Cardiac fibroblast (primary cell): ENCODE results near the gene C10orf71.

Experiments
- DNase-seq, 2 donors: peaks; one replicate each; pipeline versions ENCODE4 v3.0.0 to v3.0.0-alpha.2; 2010; ENCODE audit warnings: low read depth in 2 of 2
- H3K4me3 ChIP-seq, 2 donors: replicated peaks in 1 of 2; 1 replicate in 1 of 2; 2 replicates in 1 of 2; pipeline ENCODE4 v1.5.1; 2011; ENCODE audit warnings: low read depth in 2 of 2, low read length in 2 of 2, mild to moderate bottlenecking in 2 of 2, moderate library complexity in 1 of 2
- TF ChIP-seq, protein P1 (sequence below): IDR thresholded peaks from one replicate; pipeline ENCODE4 v1.5.1; 2011; ENCODE audit warnings: low read depth, mild to moderate bottlenecking, low read length, inconsistent platforms

C10orf71 gene

GRCh38 chr10:49367600-49367999 lies 68.6 kb downstream of the C10orf71 start:
- TF ChIP-seq, protein P1, sequence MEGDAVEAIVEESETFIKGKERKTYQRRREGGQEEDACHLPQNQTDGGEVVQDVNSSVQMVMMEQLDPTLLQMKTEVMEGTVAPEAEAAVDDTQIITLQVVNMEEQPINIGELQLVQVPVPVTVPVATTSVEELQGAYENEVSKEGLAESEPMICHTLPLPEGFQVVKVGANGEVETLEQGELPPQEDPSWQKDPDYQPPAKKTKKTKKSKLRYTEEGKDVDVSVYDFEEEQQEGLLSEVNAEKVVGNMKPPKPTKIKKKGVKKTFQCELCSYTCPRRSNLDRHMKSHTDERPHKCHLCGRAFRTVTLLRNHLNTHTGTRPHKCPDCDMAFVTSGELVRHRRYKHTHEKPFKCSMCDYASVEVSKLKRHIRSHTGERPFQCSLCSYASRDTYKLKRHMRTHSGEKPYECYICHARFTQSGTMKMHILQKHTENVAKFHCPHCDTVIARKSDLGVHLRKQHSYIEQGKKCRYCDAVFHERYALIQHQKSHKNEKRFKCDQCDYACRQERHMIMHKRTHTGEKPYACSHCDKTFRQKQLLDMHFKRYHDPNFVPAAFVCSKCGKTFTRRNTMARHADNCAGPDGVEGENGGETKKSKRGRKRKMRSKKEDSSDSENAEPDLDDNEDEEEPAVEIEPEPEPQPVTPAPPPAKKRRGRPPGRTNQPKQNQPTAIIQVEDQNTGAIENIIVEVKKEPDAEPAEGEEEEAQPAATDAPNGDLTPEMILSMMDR = no peak
- no peak overlapping the region for H3K4me3 ChIP-seq
- no peak for DNase-seq

DNA sequence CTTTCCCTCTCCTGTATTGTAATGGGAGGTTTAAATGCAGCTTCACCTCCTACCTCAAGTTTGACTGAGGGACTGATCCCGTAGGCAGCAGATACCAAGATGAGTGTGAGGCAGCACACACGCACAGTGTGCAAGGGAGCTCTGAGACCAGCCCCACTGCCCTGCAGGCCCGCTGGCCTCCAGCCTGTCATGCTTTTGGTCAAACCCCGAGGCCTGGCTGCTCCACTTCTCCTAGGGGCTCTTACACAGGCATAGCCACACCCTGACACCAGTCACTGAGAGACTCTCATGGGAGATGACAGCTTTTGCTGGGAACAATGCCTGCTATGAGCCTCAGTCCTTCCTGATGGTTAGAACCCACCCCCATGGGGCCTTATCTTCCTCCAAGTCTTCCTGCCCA lies 69.3 kb downstream of the C10orf71 start:
- no peak overlapping the region for H3K4me3 ChIP-seq
- DNase-seq = no peak
- TF ChIP-seq, protein P1 = no peak

DNA sequence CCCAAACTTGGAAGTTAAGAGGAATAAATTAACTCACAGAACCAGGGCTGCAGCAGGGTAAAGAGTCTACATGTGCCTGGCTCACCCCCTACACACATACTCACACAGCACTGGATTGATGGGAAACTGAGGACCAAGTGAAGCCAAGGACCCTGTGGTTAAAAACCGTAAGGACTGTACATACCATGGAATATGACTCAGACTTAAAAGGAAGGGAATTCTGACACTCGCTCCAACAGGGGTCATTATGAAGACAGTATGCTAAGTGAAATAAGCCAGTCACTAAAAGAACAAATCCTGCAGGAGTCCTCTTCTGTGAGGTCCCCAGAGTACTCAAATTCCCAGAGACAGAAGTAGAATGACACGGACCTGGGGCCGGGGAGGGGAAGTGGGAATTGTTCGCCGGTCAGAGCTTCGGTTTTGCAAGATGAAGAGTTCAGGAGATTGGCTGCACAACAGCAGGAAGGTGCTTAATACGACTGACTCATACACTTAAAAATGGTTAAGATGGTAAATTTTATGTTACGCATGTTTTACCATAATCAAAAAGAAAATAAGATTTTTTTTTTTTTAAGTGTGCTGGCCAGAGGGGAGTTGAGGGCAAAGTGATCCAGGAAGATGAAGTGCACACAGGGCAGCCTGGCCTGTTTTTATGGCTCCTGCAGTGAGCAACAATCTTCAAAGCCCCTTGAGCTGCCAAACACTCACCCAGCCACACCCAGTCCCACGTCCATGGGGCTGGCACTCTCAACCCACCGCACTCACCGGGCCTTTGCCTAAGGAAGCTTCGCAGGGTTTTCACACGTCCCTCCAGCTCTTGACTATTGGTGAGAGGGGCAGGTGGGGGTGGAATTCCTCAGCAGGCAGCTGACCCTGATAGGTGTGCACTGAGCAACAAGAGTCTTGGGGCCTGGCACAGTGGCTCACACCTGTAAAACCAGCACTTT lies 70.5 kb downstream of the C10orf71 start:
- DNase-seq = peak in 1 of 2 donors; percentile 27
- H3K4me3 ChIP-seq = no peak overlapping the region
- TF ChIP-seq, protein P1 = no peak

GRCh38 chr10:49370326-49371100 lies 71.5 kb downstream of the C10orf71 start:
- TF ChIP-seq, protein P1 = no peak
- no peak for DNase-seq
- no peak overlapping the region for H3K4me3 ChIP-seq

DNA sequence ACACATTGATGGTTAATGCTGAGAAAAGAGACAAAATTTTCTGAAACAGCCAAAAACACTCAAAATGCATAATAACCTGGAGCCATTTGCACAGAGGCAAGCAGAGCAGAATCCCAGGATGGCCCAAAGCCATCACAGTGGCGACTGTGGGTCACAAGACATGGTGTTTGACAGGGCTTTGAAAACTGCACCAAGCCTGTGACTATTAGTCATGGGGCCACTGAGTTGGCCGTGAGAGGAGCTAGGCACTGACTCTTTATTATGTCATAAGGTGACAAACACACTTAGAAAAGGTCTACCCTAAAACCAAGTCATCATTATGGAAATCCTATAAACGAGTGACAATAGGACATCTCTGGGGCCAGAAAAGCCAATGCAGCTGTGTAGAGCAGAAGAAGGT lies 73.0 kb downstream of the C10orf71 start:
- no peak for DNase-seq
- no peak overlapping the region for H3K4me3 ChIP-seq
- TF ChIP-seq, protein P1 = no peak

DNA sequence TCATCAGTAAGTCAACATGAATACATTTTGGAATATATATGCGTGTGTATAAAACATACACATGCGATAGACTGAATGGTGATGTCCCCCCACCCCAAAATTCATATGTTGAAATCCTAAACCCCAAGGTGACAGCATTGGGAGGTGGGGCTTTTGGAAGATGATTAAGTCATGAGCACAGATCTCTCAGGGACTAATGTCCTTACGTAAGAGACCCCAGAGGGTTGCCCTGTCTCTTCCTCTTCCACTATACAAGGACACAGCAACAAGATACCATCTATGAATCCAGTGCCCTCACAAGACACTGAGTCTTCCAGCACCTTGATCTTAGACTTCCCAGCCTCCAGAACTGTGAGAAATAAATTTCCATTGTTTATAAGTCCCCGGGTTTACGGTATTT lies 74.4 kb downstream of the C10orf71 start:
- no peak overlapping the region for H3K4me3 ChIP-seq
- TF ChIP-seq, protein P1 = no peak
- no peak for DNase-seq
